Loucy (cell line): ENCODE data around the gene ADM2.

Experiments used
- EZH2phosphoT487 ChIP-seq: fragments of 200-600 bp; IDR thresholded peaks from 2 replicates; pipeline ENCODE4 v1.6.1; 2018; ENCODE audit warnings: antibody characterized with exemption, mild to moderate bottlenecking, moderate library complexity, borderline replicate concordance
- TF ChIP-seq, protein P1 (sequence below): fragments of 200-600 bp; sonication (generic); conservative IDR thresholded peaks from 2 replicates; pipeline ENCODE4 v1.5.1; 2014; ENCODE audit warnings: mild to moderate bottlenecking, antibody characterized with exemption, low read length

GRCh38 chr22:50454556-50455075 is 26.7 kb upstream of the ADM2 start:
- TF ChIP-seq, protein P1, sequence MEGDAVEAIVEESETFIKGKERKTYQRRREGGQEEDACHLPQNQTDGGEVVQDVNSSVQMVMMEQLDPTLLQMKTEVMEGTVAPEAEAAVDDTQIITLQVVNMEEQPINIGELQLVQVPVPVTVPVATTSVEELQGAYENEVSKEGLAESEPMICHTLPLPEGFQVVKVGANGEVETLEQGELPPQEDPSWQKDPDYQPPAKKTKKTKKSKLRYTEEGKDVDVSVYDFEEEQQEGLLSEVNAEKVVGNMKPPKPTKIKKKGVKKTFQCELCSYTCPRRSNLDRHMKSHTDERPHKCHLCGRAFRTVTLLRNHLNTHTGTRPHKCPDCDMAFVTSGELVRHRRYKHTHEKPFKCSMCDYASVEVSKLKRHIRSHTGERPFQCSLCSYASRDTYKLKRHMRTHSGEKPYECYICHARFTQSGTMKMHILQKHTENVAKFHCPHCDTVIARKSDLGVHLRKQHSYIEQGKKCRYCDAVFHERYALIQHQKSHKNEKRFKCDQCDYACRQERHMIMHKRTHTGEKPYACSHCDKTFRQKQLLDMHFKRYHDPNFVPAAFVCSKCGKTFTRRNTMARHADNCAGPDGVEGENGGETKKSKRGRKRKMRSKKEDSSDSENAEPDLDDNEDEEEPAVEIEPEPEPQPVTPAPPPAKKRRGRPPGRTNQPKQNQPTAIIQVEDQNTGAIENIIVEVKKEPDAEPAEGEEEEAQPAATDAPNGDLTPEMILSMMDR, result no peak
- no peak for TF ChIP-seq EZH2phosphoT487
